Omental fat pad (tissue), 4 donors: ENCODE measurements around the gene IER5L. TPM values are rescaled to one million over a fixed set of nuclear protein-coding genes. Genes with fewer than 3 reads are reported as not detected.

Experiments
- ATAC-seq: fragments of 150-250 bp; one replicate; pipeline ENCODE4 v1.9.1; 2016; ENCODE audit warnings: mild to moderate bottlenecking, moderate library complexity; ENCODE audit not compliant: low FRiP score
- DNase-seq: peaks from one replicate; pipeline ENCODE4 v3.0.0-alpha.2; 2019; ENCODE audit warnings: low spot score
- CTCF ChIP-seq, 3 donors: fragments of 450-650 bp; IDR thresholded peaks; one replicate each; pipeline ENCODE4 v1.5.1; 2016 to 2017; ENCODE audit warnings: antibody characterized with exemption in 3 of 3, mild to moderate bottlenecking in 3 of 3, moderate library complexity in 2 of 3
- total RNA-seq, 4 donors: library from RNA; depleted of rRNA; stranded (reverse); fragments of >200 nt; gene quantifications; one replicate each; pipeline ENCODE4 v1.1.0, GENCODE V29; 2016

Gene IER5L
- total RNA-seq, 4 donors from 2014 or later = 9.0 to 23.9 (median 20.2) TPM

GRCh38 chr9:129222819-129223218 lies 44.8 kb upstream of the IER5L start:
- no peak for TF ChIP-seq CTCF (IDR thresholded peaks at IDR 0.05)
- no peak for ATAC-seq
- DNase-seq = no peak

GRCh38 chr9:129221979-129222635 lies 44.0 kb upstream of the IER5L start:
- no peak for ATAC-seq
- no peak for TF ChIP-seq CTCF (IDR thresholded peaks at IDR 0.05)
- DNase-seq = no peak

GRCh38 chr9:129221233-129221632 lies 43.2 kb upstream of the IER5L start:
- TF ChIP-seq CTCF (IDR thresholded peaks at IDR 0.05) = no peak
- DNase-seq (no peak), ATAC-seq (no peak)

DNA sequence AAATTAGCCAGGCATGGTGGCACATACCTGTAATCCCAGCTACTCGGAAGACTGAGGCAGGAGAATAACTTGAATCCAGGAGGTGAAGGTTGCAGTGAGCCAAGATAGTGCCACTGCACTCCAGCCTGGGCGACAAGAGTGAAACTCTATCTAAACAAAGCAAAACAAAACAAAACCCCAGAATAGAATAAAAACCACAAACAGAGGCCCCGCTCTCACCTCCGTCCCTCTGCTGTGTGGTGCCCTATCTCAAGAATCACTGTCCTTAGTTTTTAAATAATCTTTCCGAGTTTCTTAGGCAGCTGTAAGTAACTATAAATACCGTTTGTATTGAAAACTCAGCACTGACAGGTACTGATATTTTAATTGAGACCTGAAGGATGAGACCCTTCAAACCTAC lies 42.7 kb upstream of the IER5L start:
- DNase-seq = no peak
- TF ChIP-seq CTCF (IDR thresholded peaks at IDR 0.05) = no peak
- no peak for ATAC-seq

DNA sequence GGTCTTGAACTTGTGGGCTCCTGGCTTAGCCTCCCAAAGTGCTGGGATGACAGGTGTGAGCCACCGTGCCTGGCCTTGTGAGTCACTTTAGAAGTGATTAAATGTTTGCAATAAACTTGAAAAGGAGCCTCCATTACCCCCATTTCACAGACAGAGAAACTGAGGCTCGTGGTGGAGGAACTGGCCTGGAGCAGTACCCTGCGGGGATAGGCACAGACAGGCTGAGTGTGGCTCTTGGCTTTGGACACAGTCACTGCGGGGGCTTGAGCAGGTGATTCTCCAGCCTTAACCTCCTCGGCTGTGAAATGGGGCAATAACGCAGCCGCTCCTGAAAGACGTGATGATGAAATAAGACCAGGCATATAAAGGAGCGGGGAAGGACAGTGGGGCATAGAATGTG lies 40.9 kb upstream of the IER5L start:
- DNase-seq = no peak
- ATAC-seq = no peak
- no peak for TF ChIP-seq CTCF (IDR thresholded peaks at IDR 0.05)

DNA sequence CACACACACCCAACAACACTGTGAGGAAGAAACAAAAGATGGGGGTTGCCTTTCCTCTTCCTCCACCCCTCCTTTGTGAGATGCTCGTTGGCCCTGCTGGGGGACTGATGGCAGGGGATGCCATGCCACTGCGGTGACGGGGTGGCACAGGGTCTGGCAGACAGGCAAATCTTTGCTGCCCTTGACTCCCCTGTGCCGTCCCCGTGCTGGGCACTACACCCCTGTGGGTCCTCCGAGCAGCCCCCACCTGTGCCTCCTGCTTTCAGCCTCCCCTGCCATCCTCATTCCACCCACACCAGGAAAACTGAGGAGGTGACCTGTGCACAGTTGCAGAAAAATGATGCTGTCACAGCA lies 40.2 kb upstream of the IER5L start:
- DNase-seq (no peak), ATAC-seq (no peak)
- TF ChIP-seq CTCF (IDR thresholded peaks at IDR 0.05) = no peak

DNA sequence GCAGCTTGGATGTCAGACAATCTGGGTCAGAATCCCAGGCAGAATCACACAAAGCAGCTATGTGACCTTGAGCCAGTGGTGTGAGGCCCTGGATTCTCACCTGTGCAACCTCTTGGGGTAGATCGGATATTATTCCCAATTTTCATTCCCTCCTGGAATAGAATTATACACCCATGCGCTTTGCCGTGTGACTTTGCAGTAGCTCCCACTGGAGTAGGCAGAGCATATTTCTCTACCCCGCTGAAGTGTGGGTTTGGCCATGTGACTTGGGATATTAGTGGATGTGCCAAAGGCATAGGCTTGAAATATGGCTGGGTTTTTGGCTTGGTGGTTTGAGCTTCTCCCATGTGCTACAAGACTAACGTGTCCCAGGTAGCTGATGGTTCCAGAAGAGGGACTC lies 35.5 kb upstream of the IER5L start:
- DNase-seq = no peak
- no peak for TF ChIP-seq CTCF (IDR thresholded peaks at IDR 0.05)
- ATAC-seq = no peak
